Kidney epithelial cell (primary cell): ENCODE data around the gene KSR1. TPM values are rescaled to one million over a fixed set of nuclear protein-coding genes. Genes with fewer than 3 reads are reported as not detected.

Experiments
- DNase-seq: peaks from one replicate; pipeline ENCODE4 v3.0.0-alpha.2; 2010; ENCODE audit warnings: low read depth
- H3K27me3 ChIP-seq: 2 replicates; pipeline ENCODE4 v1.6.0; 2011; ENCODE audit warnings: low read length; ENCODE audit not compliant: control insufficient read depth, insufficient read depth
- H3K36me3 ChIP-seq: 2 replicates; pipeline ENCODE4 v1.5.1; 2011; ENCODE audit warnings: low read length; ENCODE audit not compliant: control insufficient read depth, insufficient read depth
- H3K4me3 ChIP-seq: 2 replicates; pipeline ENCODE4 v1.5.1; 2011; ENCODE audit warnings: low read depth, mild to moderate bottlenecking, control low read depth, low read length
- CTCF ChIP-seq: IDR thresholded peaks from 2 replicates; pipeline ENCODE4 v1.5.1; 2011; ENCODE audit warnings: mild to moderate bottlenecking, moderate library complexity, low read length, control low read depth, inconsistent platforms; ENCODE audit not compliant: insufficient read depth, poor library complexity, severe bottlenecking
- total RNA-seq: library from RNA; depleted of rRNA; stranded (reverse); fragments of >200 nt; gene quantifications from 2 replicates; pipeline ENCODE4 v1.2.3, GENCODE V29; 2015

KSR1 gene
- total RNA-seq, 1 donor from 2014 or later: 11.2 TPM

- DNase-seq: no peak
- Histone ChIP-seq H3K4me3 (no peak overlapping the region), H3K27me3 (no peaks in the 10 kb centered on the region), H3K36me3 (no peaks in the 10 kb centered on the region)
- TF ChIP-seq CTCF: no peak
Measured at GRCh38 chr17:27414271-27414670, 42.0 kb upstream of the KSR1 start.

GRCh38 chr17:27414694-27415093, 41.6 kb upstream of the KSR1 start:
- no peaks in the 10 kb centered on the region for H3K36me3 ChIP-seq
- no peak overlapping the region for H3K4me3 ChIP-seq
- no peaks in the 10 kb centered on the region for H3K27me3 ChIP-seq
- TF ChIP-seq CTCF: no peak
- DNase-seq: no peak

- no peak for TF ChIP-seq CTCF
- Histone ChIP-seq H3K36me3 (no peaks in the 10 kb centered on the region), H3K27me3 (no peaks in the 10 kb centered on the region), H3K4me3 (no peak overlapping the region)
- no peak for DNase-seq
Measured at GRCh38 chr17:27415120-27415795, 41.0 kb upstream of the KSR1 start.

GRCh38 chr17:27417596-27418365, 38.5 kb upstream of the KSR1 start:
- TF ChIP-seq CTCF: no peak
- Histone ChIP-seq H3K36me3 (no peaks in the 10 kb centered on the region), H3K4me3 (no peak overlapping the region), H3K27me3 (no peaks in the 10 kb centered on the region)
- no peak for DNase-seq

- DNase-seq: no peak
- no peak overlapping the region for H3K4me3 ChIP-seq
- H3K36me3 ChIP-seq: no peaks in the 10 kb centered on the region
- TF ChIP-seq CTCF: no peak
- no peaks in the 10 kb centered on the region for H3K27me3 ChIP-seq
Measured at GRCh38 chr17:27418366-27418615, 38.0 kb upstream of the KSR1 start.

- TF ChIP-seq CTCF: no peak
- Histone ChIP-seq H3K36me3 (no peaks in the 10 kb centered on the region), H3K4me3 (no peak overlapping the region), H3K27me3 (no peaks in the 10 kb centered on the region)
- no peak for DNase-seq
Measured at GRCh38 chr17:27419156-27419555, 37.1 kb upstream of the KSR1 start.
